ENCODE measurements around the gene MDH1B.
"Not testable (repeated sequence)": the region's sequence is repeated elsewhere in the genome, so short reads cannot be mapped to it uniquely, and the experiment has no call there.

MDH1B gene

GRCh38 chr2:206721256-206721920 is 43.7 kb downstream of the MDH1B start:
- Histone ChIP-seq H3K9me2 (replicated peaks; ENCODE audit: insufficient read depth, low read length) (no peaks in the 10 kb centered on the region), H3K4me2 (ENCODE audit: low read depth, low read length, poor library complexity, severe bottlenecking) (no peak overlapping the region), H4K20me1 (ENCODE audit: low read depth, low read length) (no peaks in the 10 kb centered on the region), H3K9ac (ENCODE audit: low read length) (no peak overlapping the region), H3K36me3 (ENCODE audit: low read length) (no peaks in the 10 kb centered on the region), H3K9me3 (ENCODE audit: insufficient read depth, low read length) (no peaks in the 10 kb centered on the region), H3F3A (ENCODE audit: insufficient read depth) (no peaks in the 10 kb centered on the region), H2AFZ (ENCODE audit: low read depth, low read length, severe bottlenecking) (no peak overlapping the region), H3K4me3 (ENCODE audit: insufficient read depth, low read length, poor library complexity, severe bottlenecking) (no peak overlapping the region), H3K27me3 (ENCODE audit: low read length) (no peaks in the 10 kb centered on the region), H3K27ac (ENCODE audit: low read depth, low read length) (no peak overlapping the region), H3K79me2 (ENCODE audit: insufficient read depth, low read length) (no peaks in the 10 kb centered on the region)
- TF ChIP-seq EZH2phosphoT487 (conservative IDR thresholded peaks at IDR 0.05; ENCODE audit: low read length) = no peak
- no peak for TF ChIP-seq CTCF (IDR thresholded peaks at IDR 0.05; ENCODE audit: insufficient read depth, low read length, poor library complexity, severe bottlenecking)

- TF ChIP-seq EZH2phosphoT487 (conservative IDR thresholded peaks at IDR 0.05; ENCODE audit: low read length) (no peak), CTCF (IDR thresholded peaks at IDR 0.05; ENCODE audit: insufficient read depth, low read length, poor library complexity, severe bottlenecking) (no peak)
- no peaks in the 10 kb centered on the region for H3K27me3 ChIP-seq (ENCODE audit: low read length)
- H3K9me3 ChIP-seq (ENCODE audit: insufficient read depth, low read length) = no peaks in the 10 kb centered on the region
- no peak within 1 kb of the TSS for H3K9ac ChIP-seq (ENCODE audit: low read length)
- no peaks in the 10 kb centered on the region for H3F3A ChIP-seq (ENCODE audit: insufficient read depth)
- H3K79me2 ChIP-seq (ENCODE audit: insufficient read depth, low read length) = no peaks in the 10 kb centered on the region
- H3K4me2 ChIP-seq (ENCODE audit: low read depth, low read length, poor library complexity, severe bottlenecking) = no peak within 1 kb of the TSS
- H3K9me2 ChIP-seq (replicated peaks; ENCODE audit: insufficient read depth, low read length) = no peaks in the 10 kb centered on the region
- H3K36me3 ChIP-seq (ENCODE audit: low read length) = no peaks in the 10 kb centered on the region
- no peak within 1 kb of the TSS for H2AFZ ChIP-seq (ENCODE audit: low read depth, low read length, severe bottlenecking)
- no peak within 1 kb of the TSS for H3K4me3 ChIP-seq (ENCODE audit: insufficient read depth, low read length, poor library complexity, severe bottlenecking)
- no peaks in the 10 kb centered on the region for H4K20me1 ChIP-seq (ENCODE audit: low read depth, low read length)
- no peak within 1 kb of the TSS for H3K27ac ChIP-seq (ENCODE audit: low read depth, low read length)
Measured at GRCh38 chr2:206718296-206718695, 46.8 kb downstream of the MDH1B start, which contains the start of gene DYTN. TSS of gene DYTN (minus strand) at chr2:206718396. CDS start at chr2:206718279, 117 bp downstream.

- no peaks in the 10 kb centered on the region for H3F3A ChIP-seq (ENCODE audit: insufficient read depth)
- H3K9me2 ChIP-seq (replicated peaks; ENCODE audit: insufficient read depth, low read length) = no peaks in the 10 kb centered on the region
- H2AFZ ChIP-seq (ENCODE audit: low read depth, low read length, severe bottlenecking) = no peak overlapping the region
- H4K20me1 ChIP-seq (ENCODE audit: low read depth, low read length) = no peaks in the 10 kb centered on the region
- no peaks in the 10 kb centered on the region for H3K36me3 ChIP-seq (ENCODE audit: low read length)
- no peak for TF ChIP-seq EZH2phosphoT487 (conservative IDR thresholded peaks at IDR 0.05; ENCODE audit: low read length)
- H3K79me2 ChIP-seq (ENCODE audit: insufficient read depth, low read length) = no peaks in the 10 kb centered on the region
- H3K4me2 ChIP-seq (ENCODE audit: low read depth, low read length, poor library complexity, severe bottlenecking) = no peak overlapping the region
- H3K9me3 ChIP-seq (ENCODE audit: insufficient read depth, low read length) = no peaks in the 10 kb centered on the region
- no peak overlapping the region for H3K4me3 ChIP-seq (ENCODE audit: insufficient read depth, low read length, poor library complexity, severe bottlenecking)
- H3K27me3 ChIP-seq (ENCODE audit: low read length) = no peaks in the 10 kb centered on the region
- H3K9ac ChIP-seq (ENCODE audit: low read length) = no peak overlapping the region
- no peak overlapping the region for H3K27ac ChIP-seq (ENCODE audit: low read depth, low read length)
Measured at GRCh38 chr2:206716623-206717022, 48.5 kb downstream of the MDH1B start.

DNA sequence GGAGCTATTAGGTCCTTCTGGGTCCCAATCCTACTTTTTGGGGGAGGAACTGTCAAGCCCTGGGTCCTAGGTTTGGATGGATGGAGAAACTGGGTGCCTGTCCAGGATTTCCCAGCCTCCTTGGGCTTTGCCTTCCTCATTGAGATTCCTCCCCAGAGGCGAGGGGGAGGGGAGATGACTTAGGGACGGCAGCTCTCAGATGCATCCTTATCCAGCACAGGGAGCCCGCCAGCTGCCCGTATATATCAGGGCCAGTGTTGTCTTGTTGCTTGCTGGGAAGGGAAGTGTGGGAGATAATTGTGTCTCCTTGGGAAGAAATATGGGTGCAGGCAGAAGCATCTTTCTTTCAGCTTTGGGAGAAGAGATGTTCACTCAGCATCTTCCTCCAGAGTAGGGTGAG is 49.9 kb downstream of the MDH1B start:
- H3K9me3 ChIP-seq (ENCODE audit: insufficient read depth, low read length) = not testable (repeated sequence)

More for the DNA sequence above, 49.9 kb downstream of the MDH1B start:
- not testable (repeated sequence) for H3K27ac ChIP-seq (ENCODE audit: low read depth, low read length); H3F3A ChIP-seq (ENCODE audit: insufficient read depth); H3K9ac ChIP-seq (ENCODE audit: low read length); H3K27me3 ChIP-seq (ENCODE audit: low read length); H3K4me3 ChIP-seq (ENCODE audit: insufficient read depth, low read length, poor library complexity, severe bottlenecking); H2AFZ ChIP-seq (ENCODE audit: low read depth, low read length, severe bottlenecking); H4K20me1 ChIP-seq (ENCODE audit: low read depth, low read length); H3K9me2 ChIP-seq (replicated peaks; ENCODE audit: insufficient read depth, low read length); H3K79me2 ChIP-seq (ENCODE audit: insufficient read depth, low read length); H3K4me2 ChIP-seq (ENCODE audit: low read depth, low read length, poor library complexity, severe bottlenecking); H3K36me3 ChIP-seq (ENCODE audit: low read length)

Measured in SU-DHL-6 (cell line).